Peyer's patch (tissue), 4 donors: ENCODE data around the gene RTN4.

ENCODE experiments used
- POLR2A ChIP-seq, 2 donors: fragments of 450-650 bp; IDR thresholded peaks; one replicate each; pipeline ENCODE4 v1.5.1; 2017; ENCODE audit warnings: antibody characterized with exemption in 2 of 2, mild to moderate bottlenecking in 2 of 2, moderate library complexity in 2 of 2
- TF ChIP-seq, protein P1 (sequence below), 6 experiments: fragments of 450-650 bp in 4 of 6; fragments of 200-600 bp in 2 of 6; sonication (generic) in 1 of 6; IDR thresholded peaks; one replicate each; pipeline ENCODE4 v1.5.1; 2017 to 2019; ENCODE audit warnings: antibody characterized with exemption in 6 of 6, mild to moderate bottlenecking in 3 of 6, moderate library complexity in 1 of 6

DNA sequence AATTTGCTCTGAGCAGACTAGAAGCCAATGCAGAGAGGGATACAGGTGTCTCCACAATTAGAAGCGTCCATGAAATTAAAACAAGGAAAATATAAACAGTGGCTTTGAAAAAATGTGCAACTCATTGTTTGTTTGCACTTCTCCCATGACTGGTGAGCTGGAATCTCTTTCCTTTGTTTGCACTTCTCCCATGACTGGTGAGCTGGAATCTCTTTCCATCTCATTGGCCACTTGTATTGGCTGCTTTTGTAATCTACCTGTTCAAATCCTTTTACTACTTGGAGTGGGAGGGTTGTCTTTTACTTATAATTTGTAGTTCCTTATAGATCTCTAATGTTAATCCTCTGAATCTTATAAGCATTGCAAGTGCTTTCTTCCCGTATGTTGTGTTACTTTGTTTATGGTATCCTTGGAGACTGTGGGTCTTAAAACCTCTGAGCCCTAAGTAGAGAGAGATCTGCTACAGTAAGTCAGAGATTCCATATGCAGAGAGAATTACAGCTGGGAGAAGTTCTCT, 94.1 kb downstream of the RTN4 start:
- no peak for TF ChIP-seq POLR2A (IDR thresholded peaks at IDR 0.05)
- TF ChIP-seq, protein P1, sequence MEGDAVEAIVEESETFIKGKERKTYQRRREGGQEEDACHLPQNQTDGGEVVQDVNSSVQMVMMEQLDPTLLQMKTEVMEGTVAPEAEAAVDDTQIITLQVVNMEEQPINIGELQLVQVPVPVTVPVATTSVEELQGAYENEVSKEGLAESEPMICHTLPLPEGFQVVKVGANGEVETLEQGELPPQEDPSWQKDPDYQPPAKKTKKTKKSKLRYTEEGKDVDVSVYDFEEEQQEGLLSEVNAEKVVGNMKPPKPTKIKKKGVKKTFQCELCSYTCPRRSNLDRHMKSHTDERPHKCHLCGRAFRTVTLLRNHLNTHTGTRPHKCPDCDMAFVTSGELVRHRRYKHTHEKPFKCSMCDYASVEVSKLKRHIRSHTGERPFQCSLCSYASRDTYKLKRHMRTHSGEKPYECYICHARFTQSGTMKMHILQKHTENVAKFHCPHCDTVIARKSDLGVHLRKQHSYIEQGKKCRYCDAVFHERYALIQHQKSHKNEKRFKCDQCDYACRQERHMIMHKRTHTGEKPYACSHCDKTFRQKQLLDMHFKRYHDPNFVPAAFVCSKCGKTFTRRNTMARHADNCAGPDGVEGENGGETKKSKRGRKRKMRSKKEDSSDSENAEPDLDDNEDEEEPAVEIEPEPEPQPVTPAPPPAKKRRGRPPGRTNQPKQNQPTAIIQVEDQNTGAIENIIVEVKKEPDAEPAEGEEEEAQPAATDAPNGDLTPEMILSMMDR (IDR thresholded peaks at IDR 0.05), result no peak
